Loucy (cell line): ENCODE measurements around the gene CTNND2.
"Not testable (repeated sequence)": the region's sequence is repeated elsewhere in the genome, so short reads cannot be mapped to it uniquely, and the experiment has no call there.

ENCODE experiments used
- H2AFZ ChIP-seq: fragments of 200-600 bp; sonication (generic); 2 replicates; pipeline ENCODE4 v1.6.0; 2016; ENCODE audit warnings: antibody characterized with exemption, mild to moderate bottlenecking, low read length, moderate library complexity
- H3F3A ChIP-seq: fragments of 200-600 bp; 2 replicates; pipeline ENCODE4 v1.6.0; 2016; ENCODE audit warnings: antibody characterized with exemption, low read depth, mild to moderate bottlenecking
- H3K27me3 ChIP-seq: fragments of 200-600 bp; sonication (generic); 2 replicates; pipeline ENCODE4 v1.6.1; 2014; ENCODE audit warnings: low read length, mild to moderate bottlenecking; ENCODE audit not compliant: insufficient read depth, poor library complexity, severe bottlenecking
- H3K36me3 ChIP-seq: fragments of 200-600 bp; sonication (generic); 2 replicates; pipeline ENCODE4 v1.6.1; 2016; ENCODE audit warnings: low read length; ENCODE audit not compliant: insufficient read depth
- H3K4me1 ChIP-seq: fragments of 200-600 bp; sonication (generic); 2 replicates; pipeline ENCODE4 v1.5.1; 2014; ENCODE audit warnings: low read length, mild to moderate bottlenecking; ENCODE audit not compliant: insufficient read depth, poor library complexity, severe bottlenecking
- H3K4me2 ChIP-seq: fragments of 200-600 bp; sonication (generic); 2 replicates; pipeline ENCODE4 v1.6.0; 2014; ENCODE audit warnings: antibody characterized with exemption, low read length, low read depth, mild to moderate bottlenecking; ENCODE audit not compliant: poor library complexity, severe bottlenecking
- H3K4me3 ChIP-seq: fragments of 200-600 bp; sonication (generic); 2 replicates; pipeline ENCODE4 v1.5.1; 2014; ENCODE audit warnings: low read length, mild to moderate bottlenecking, mixed read lengths; ENCODE audit not compliant: poor library complexity, severe bottlenecking
- H3K79me2 ChIP-seq: fragments of 200-600 bp; sonication (generic); 2 replicates; pipeline ENCODE4 v1.6.1; 2014; ENCODE audit warnings: low read length; ENCODE audit not compliant: insufficient read depth
- H3K9ac ChIP-seq: fragments of 200-600 bp; sonication (generic); 2 replicates; pipeline ENCODE4 v1.6.0; 2014; ENCODE audit warnings: mild to moderate bottlenecking, low read depth, low read length, moderate library complexity; ENCODE audit not compliant: poor library complexity, severe bottlenecking
- H3K9me2 ChIP-seq: fragments of 200-600 bp; sonication (generic); replicated peaks from 2 replicates; pipeline ENCODE4 v1.6.1; 2016; ENCODE audit warnings: low read depth, low read length, mixed read lengths
- H3K9me3 ChIP-seq: fragments of 200-600 bp; sonication (generic); 2 replicates; pipeline ENCODE4 v1.6.1; 2014; ENCODE audit warnings: mild to moderate bottlenecking, antibody characterized with exemption, low read length, low read depth; ENCODE audit not compliant: insufficient read depth
- H4K20me1 ChIP-seq: fragments of 200-600 bp; sonication (generic); 2 replicates; pipeline ENCODE4 v1.6.0; 2014; ENCODE audit warnings: antibody characterized with exemption, low read length, mild to moderate bottlenecking; ENCODE audit not compliant: insufficient read depth, poor library complexity, severe bottlenecking
- CTCF ChIP-seq: fragments of 200-600 bp; sonication (generic); conservative IDR thresholded peaks from 2 replicates; pipeline ENCODE4 v1.5.1; 2014; ENCODE audit warnings: mild to moderate bottlenecking, antibody characterized with exemption, low read length
- EZH2phosphoT487 ChIP-seq: fragments of 200-600 bp; IDR thresholded peaks from 2 replicates; pipeline ENCODE4 v1.6.1; 2018; ENCODE audit warnings: antibody characterized with exemption, mild to moderate bottlenecking, moderate library complexity, borderline replicate concordance

The CTNND2 gene

GRCh38 chr5:11009576-11009975 is 894.7 kb downstream of the CTNND2 start:
- Histone ChIP-seq H3K79me2 (no peaks in the 10 kb centered on the region), H3F3A (no peaks in the 10 kb centered on the region)
- TF ChIP-seq CTCF = no peak
- TF ChIP-seq EZH2phosphoT487 = no peak

GRCh38 chr5:11007269-11007870 is 896.9 kb downstream of the CTNND2 start:
- H3K9me2 ChIP-seq = no peaks in the 10 kb centered on the region
- H3K27me3 ChIP-seq = no peaks in the 10 kb centered on the region
- no peak overlapping the region for H3K4me2 ChIP-seq
- H4K20me1 ChIP-seq = no peaks in the 10 kb centered on the region
- H3K4me1 ChIP-seq = no peaks in the 10 kb centered on the region
- H3F3A ChIP-seq = no peaks in the 10 kb centered on the region
- H3K36me3 ChIP-seq = no peaks in the 10 kb centered on the region
- H3K9me3 ChIP-seq = no peaks in the 10 kb centered on the region
- H2AFZ ChIP-seq = no peak overlapping the region
- no peaks in the 10 kb centered on the region for H3K79me2 ChIP-seq
- H3K9ac ChIP-seq = no peak overlapping the region
- no peak overlapping the region for H3K4me3 ChIP-seq
- TF ChIP-seq EZH2phosphoT487 = no peak
- TF ChIP-seq CTCF = no peak

More at GRCh38 chr5:11009576-11009975, 894.7 kb downstream of the CTNND2 start:
- Histone ChIP-seq H3K4me3 (no peak overlapping the region), H3K4me2 (no peak overlapping the region), H3K9me2 (no peaks in the 10 kb centered on the region), H3K9ac (no peak overlapping the region), H3K4me1 (no peaks in the 10 kb centered on the region), H3K27me3 (no peaks in the 10 kb centered on the region), H4K20me1 (no peaks in the 10 kb centered on the region), H3K9me3 (no peaks in the 10 kb centered on the region), H2AFZ (no peak overlapping the region), H3K36me3 (no peaks in the 10 kb centered on the region)

GRCh38 chr5:11004523-11004922 is 899.7 kb downstream of the CTNND2 start:
- not testable (repeated sequence) for H3F3A ChIP-seq, H3K9ac ChIP-seq, H2AFZ ChIP-seq, H3K4me3 ChIP-seq, H3K79me2 ChIP-seq, H3K9me2 ChIP-seq, H3K4me1 ChIP-seq, H3K36me3 ChIP-seq, H3K4me2 ChIP-seq, H3K9me3 ChIP-seq, H3K27me3 ChIP-seq, H4K20me1 ChIP-seq
